Caki2 (cell line): ENCODE measurements around the gene BRAT1. TPM values are rescaled to one million over a fixed set of nuclear protein-coding genes. Genes with fewer than 3 reads are reported as not detected.

Source experiments
- DNase-seq: peaks from one replicate; pipeline ENCODE4 v3.0.0-alpha.2; 2015; ENCODE audit warnings: low read depth
- in situ Hi-C: cut with HindIII; loops from 2 replicates; pipeline ENCODE4 v1.10.0; 2016; ENCODE audit warnings: low sequenced_read_pairs, low pct_unique_long_range_greater_than_20kb, mixed read lengths
- total RNA-seq: library from RNA; depleted of rRNA; stranded (reverse); fragments of >200 nt; shearing (Covaris generic); gene quantifications from 2 replicates; pipeline ENCODE4 v1.2.3, GENCODE V29; 2014; ENCODE audit warnings: low replicate concordance

Gene BRAT1
- total RNA-seq, 1 experiment from 2014 or later: 60.7 TPM

DNA sequence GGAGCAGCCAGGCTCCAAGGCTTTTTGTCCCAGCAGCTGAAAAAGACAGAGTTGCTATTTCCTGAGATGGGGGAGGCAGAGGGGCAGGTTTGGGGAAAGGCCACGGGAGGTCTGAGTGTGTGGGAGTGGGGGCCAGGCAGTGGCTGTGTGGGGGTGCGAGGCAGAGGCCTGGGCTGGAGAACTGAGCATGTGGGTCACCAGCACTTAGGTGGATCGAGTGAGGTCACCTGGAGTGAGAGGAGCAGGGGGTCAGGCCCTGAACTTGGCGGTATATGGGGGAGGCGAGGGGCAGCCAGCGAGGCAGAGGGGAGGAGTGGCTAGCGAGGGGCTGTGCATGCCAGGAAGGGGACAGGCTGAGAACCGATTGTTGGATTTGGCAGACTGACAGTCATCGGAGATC, 31.8 kb upstream of the BRAT1 start:
- DNase-seq: no peak
- in situ Hi-C loops: no loop called here

DNA sequence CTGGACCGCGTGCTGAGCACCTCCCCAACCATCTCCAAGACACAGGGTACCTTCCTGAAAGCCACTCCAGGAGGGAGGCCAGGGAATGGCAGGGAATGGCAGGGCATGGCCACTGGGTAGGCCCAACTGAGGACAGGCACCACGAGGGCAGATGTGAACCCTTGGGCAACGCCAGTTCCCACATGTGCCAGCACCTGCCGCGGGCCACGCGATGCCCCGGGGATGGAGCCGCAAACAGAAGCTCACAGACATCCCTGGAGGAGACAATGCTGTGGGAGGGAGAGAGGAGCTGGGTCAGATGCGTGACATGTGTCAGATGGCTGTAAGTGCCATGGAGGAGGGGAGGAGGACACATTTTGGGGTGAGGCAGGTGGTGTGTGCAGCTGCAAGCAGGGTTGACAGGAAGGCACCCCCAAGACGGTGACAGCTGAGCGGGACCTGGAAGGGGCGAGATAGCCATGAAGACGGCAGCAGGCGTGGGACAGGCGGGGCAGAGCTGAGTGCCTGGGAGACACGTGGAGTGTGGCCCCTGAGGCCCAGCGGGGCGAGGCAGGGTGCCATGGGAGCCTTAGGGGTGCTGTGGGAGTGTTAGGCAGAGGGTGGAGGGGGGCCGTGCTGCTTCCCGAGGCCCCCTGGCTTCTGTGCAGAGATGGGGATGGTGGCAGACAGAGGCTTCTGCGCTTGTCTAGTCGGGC, 31.1 kb upstream of the BRAT1 start:
- DNase-seq: no peak
- in situ Hi-C loops: no loop called here

DNA sequence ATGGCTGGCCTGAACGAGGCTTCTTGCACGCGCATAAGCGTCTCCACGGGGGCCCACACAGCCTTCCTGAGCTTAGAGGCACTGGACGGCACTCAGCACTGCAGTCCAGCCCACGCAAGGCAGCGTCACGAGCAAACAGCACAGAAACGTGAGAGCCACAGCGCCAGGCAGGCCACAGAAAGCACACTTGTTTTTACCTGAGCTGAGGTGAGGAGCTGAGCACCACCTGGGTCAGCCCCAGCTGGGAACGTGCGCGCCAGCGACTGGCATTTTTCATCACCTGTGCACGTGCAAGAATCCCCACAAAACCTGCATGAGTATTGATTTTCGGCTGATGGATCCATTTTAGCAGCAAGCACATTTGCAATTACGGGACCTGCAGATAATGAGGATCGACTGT, 30.1 kb upstream of the BRAT1 start:
- in situ Hi-C loops: no loop called here
- no peak for DNase-seq

DNA sequence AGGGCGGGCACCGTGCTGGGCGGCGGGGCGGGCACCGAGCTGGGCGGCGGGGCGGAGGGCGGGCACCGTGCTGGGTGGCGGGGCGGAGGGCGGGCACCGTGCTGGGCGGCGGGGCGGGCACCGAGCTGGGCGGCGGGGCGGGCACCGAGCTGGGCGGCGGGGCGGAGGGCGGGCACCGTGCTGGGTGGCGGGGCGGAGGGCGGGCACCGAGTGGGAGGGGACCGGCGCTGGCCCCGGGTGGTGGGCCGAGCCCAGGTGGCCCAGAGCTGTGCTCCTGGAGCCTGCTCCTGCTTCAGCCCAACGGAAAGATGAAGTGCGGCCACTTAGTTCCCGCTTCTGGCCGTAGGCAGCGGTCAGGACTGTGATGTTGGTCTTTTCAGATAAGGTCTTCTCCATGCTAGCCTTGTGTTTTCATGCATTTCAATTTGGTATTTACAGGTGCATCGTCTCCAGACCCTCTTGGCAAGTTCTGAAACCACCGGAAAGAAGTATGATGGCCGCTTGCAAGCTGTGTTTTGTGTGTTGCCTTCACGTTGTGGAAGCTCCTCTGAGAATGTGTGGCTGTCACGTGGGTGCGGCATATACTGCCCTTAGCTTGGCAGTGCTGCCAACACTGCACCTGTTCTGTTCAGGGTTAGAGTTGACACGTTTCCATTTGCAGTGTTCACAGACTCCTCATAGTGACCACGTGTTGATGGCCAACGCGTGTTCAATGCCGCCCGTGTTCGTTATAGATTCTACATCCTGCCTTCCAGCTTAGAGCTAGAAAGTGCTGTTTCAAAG, 28.7 kb upstream of the BRAT1 start:
- no peak for DNase-seq
- in situ Hi-C loops: no loop called here

DNA sequence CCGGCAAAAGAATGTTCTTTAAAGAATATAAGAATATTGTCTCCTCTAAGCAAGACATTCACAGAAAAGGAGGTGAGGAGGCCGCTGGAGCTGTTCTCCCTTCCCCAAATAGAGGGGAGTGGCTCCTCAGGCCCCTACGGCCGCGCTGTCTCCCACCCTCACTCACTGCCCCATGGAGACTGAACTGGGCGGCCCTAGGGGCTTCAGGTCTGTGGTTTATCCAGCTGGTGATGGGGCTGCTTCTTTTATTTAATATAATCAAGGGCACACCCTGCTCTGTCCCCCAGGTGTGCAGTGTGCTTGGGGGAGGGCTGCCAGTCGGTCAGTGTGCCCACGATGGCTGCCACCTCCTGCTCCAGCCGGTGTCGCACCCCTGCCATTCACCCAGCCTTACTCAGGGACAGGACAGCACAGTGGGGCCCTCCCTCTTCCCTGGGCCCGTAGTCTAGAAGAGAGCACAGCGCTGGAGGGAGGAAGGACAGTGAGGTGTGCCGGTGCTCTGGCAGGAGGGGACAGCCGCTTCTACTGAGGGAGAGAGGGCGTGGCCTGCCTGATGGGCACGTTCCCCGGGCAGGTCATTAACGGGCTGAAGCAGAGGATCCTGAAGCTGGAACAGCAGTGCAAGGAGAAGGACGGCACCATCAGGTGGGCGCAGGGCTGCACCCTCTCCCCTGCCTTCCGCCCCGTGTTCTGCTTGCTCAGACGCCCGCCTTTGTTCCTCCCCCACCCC, 26.8 kb upstream of the BRAT1 start:
- no peak for DNase-seq
- in situ Hi-C loops: no loop called here

DNA sequence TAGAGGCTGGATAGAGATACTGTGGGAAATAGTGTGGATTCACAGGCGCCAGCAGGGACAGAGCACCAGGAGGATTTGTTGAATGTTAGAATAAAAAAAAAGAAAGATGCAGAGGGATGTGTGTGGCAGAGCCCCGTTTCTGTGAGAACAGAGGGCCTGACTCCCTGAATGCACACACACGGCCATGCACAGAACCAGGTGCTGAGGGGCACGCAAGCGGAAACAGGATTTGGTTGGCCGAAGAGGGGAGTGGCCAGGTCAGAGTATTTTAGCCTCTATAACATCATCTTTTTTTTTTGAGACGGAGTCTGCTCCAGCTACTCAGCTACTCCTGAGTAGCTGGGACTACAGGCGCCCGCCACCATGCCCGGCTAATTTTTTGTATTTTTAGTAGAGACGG, 25.3 kb upstream of the BRAT1 start:
- in situ Hi-C loops: no loop called here
- no peak for DNase-seq

DNA sequence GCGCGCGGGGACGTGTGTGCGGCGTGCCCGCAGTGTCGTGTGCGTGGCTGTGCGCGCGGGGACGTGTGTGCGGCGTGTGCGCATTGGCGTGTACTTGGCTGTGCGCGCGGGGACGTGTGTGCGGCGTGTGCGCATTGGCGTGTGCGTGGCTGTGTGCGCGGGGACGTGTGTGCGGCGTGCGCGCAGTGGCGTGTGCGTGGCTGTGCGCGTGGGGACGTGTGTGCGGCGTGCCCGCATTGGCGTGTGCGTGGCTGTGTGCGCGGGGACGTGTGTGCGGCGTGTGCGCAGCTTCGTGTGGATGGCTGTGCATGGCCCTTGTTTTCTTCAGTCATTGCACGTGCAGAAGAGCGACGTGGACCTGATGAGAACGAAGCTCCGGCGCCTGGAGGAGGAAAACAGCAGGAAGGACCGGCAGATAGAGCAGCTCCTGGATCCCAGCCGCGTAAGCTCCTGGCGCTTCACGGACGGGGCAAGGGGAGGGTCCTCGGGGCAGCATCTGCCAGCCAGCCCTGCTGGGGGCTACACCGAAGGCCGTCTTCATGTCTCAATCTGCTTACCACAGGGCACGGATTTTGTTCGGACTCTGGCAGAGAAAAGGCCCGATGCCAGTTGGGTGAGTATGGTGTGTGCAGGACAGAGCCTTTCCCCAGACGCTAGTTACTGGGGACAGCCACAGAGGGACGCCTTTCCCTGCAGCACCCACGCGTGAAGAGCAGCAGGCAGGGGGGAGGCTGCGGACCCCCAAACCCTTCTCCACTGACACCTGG, 22.8 kb upstream of the BRAT1 start:
- DNase-seq: no peak
- in situ Hi-C loops: no loop called here

DNA sequence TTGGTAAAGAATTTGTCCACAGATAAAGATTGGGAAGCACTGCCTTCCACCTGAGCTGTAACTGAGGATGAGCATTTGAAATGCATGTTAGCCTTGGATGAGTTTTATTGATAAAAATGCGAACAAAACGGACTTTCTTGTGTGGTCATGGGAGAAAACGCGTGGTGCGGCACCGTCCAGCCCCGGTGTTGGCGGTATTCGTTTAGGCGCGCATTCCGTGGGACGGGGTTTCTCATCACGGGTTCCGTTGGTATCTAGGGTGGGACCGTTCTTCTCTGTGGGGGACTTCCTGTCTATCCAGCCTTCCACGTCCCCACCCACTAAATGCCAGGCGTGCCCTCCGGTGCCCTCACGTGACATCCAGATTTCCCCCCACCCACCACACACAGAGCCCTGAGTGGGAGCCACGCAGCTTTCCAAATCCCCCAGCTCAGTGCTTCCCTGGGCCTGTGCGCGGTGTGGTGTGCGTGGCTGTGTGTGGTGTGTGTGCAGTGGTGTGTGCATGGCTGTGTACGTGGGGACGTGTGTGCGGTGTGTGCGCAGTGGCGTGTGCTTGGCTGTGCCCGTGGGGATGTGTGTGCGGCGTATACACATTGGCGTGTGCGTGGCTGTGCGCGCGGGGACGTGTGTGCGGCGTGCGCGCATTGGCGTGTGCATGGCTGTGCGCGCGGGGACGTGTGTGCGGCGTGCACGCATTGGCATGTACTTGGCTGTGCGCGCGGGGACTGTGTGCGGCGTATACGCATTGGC, 21.6 kb upstream of the BRAT1 start:
- DNase-seq: no peak
- in situ Hi-C loops: no loop called here

DNA sequence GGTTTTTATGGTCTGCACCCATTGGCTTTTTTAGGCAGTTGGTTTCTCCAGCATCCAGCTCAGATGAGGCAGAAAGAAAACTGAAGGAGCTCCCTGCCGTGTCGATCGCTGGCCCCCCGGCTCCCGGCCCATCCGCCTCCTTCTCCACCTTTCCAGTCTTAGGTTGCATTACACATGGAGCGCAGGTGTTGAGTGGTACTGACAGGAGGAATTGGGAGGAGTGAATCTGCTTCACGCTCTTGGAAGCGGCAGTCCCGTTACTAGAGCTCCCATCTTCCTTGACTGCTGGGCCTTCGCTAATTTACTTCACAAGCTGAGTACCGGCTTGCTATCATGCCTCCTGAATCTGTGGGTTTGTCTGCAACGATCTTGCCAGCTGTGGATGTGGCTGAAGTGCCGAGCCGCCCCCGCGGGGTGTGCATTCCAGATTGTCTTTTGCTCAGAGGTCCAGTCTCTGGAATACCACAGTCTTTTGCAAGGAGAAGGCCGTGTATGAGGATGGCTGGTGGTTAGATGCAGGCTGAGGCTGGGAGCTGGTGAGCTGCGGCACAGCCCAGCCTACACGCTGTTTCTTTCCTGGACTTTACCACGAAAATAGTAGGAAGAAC, 20.5 kb upstream of the BRAT1 start:
- in situ Hi-C loops: no loop called here
- DNase-seq: no peak

DNA sequence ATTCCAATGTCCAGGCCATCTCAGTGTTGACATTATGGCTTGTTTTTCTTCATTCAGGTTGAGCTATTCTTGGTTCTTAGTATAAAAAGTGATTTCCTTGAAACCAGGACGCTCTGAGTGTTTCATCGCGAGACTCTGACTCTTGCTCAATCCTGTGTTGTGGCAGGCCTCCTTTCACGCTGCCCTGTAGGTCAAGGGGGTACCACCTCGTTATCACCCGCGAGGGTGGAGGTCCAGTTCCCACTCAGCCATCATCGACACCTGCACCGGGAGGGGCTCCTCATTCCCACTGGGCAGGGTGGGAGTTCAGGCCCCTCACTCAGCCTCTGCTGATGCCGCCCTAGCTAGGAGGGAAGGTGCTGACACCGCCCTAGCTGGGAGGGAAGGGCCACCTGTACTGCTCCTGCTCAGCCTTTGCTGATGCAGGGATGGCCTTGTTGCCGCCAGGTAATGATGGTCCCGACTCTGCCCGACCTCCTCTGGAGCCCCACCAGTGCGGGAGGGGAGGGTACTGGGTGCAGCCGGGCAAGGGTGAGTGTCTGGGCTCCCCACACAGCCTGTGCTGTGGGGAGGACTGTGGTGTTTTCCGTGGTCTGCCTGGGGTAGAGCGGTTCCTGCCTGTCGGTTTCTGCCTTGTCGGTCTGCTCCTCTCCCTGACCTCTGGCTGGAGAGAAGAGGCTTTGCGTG, 19.9 kb upstream of the BRAT1 start:
- in situ Hi-C loops: no loop called here
- no peak for DNase-seq

DNA sequence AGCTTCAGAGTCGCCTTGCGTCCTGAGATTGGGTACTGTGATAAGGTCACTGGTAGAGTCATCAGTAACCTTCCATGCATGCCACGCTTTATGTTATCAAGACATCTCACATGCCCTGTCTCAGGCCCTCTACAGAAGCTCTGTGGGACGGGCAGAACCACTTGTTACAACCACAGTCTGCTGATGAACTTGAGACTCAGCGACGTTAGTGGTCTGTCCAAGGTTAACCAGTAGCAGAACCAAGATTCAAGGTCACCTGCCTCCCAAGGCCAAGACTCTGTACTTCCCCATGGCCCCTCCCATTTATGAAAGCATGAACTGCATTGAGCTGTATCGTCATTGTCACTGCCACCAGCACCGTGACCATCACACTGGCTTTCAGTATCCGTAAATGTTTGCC, 18.4 kb upstream of the BRAT1 start:
- DNase-seq: no peak
- in situ Hi-C loops: no loop called here

DNA sequence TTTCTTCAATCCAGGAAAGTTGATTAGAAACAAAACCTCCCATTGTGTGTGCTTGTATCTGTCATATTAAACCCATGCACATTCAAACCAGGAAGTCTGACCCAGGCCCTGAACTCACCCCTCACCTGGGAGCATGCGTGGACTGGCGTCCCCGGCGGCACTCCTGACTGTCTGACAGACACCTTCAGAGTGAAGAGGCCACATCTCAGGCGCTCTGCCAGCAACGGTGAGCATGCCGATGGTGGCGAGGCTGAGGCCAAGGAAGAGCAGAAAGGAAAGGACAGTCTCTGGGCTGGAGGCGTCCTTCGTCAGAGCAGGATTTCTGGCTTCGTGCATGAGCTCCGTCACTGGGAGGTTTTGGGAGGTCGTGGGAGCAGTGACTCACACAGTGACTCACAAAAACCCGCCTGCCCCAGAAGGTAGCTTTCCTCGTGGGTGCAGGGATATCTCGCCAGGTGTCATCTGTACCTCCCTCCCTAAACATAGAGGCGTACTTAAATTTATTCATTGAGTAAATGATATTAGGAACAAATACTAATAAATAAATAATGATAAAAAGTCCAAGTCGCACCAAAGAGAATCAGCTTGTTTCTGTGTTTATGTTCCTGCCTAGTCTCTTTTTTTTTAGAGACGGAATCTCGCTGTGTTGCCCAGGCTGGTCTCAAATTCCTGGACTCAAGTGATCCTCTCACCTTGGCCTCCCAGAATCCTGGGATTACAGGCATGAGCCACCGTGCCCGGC, 16.9 kb upstream of the BRAT1 start:
- peak; percentile 46 for DNase-seq
- in situ Hi-C loops: no loop called here

DNA sequence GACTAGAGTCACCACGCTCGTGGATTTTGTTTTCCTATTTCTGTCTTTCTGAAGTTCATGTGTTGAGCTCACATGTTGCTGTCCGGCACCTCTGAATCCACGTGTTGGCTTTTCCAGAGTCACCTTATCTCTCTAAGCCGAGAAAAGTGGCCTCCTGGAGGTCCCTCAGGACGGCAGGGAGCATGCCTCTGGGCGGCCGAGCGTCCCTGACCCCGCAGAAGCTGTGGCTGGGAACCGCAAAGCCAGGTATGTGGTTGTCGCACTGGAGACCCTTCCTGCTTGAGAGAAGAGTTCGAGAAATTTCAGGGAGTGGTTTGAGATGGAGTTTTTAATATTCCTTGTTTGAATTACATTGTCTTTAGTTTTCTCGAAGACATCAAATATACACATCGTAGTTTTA, 16.1 kb upstream of the BRAT1 start:
- in situ Hi-C loops: no loop called here
- DNase-seq: no peak

DNA sequence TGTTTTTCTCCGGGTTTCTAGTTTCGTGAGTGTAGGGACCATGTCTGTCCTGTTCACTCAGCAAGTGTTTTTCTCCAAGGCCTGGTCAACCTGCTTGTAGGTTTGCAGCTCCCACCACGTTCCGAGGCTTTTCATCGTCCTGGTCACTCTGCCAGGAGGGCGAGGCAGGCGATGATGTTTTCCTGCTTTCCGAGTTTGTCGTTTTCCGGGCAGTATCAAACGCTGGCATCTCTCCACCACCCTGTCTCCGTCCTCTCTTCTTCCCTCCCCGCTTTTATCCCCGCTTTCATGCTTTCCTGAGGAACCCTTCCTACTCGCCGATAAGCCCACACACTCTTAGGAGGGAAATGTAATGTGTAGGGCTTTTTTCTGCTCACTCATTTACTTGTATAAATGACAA, 14.7 kb upstream of the BRAT1 start:
- in situ Hi-C loops: no loop called here
- no peak for DNase-seq

DNA sequence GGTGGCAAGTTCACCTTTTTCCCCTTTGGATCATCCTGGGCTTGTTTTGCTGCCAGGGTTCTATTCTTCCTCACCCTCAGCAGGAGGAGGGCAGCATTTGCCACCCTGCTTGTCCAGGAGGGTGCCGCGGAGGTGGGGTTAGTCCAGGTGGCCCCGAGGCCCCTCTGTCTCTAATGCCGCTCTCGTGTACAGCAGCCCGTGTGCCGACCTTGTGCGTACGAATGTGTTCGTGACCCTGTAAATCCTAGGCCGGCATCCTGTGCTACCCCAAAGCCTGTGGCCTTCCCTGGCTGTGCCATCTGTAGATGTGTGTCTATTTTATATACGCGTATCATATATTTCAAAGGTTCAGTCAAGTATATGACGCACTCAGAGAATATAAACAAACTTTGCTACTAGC, 14.1 kb upstream of the BRAT1 start:
- in situ Hi-C loops: no loop called here
- DNase-seq: no peak

DNA sequence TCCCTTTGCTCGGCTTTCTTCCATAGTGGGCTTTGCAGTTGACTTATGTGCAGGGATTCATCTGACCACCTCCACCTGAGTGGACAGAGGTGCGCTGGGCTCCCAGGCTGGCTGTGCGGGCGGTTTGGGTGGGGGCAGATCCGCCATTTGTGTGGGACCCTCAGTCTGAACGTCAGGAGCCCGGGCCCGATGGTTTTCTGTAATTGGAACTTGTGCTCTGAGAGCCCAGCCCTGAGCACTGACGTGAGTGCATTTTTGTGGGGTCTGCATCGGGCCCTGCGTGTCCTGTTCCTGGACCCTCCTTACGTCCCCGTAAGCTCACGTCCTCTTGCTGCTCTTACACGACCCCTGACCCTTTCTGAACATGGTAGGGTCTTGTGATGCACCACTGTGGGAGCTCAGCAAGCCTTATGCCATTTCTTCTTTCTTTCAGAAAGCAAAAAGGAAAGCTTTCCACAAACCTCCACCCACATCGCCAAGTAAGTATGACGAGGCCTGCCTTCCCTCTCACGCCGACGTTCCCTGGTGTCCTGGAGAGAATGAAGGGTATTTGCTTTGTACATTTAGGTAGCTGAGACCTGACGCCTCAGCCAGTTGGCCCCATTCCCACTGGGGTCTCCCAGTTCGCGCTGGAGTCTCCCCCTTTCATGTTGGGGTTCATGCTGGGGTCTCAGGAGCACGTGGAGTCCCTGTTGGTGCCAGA, 13.3 kb upstream of the BRAT1 start:
- in situ Hi-C loops: no loop called here
- no peak for DNase-seq
